ENCODE results near the gene ZNF660.
"Not testable (repeated sequence)": the region's sequence is repeated elsewhere in the genome, so short reads cannot be mapped to it uniquely, and the experiment has no call there.

Gene ZNF660

DNA sequence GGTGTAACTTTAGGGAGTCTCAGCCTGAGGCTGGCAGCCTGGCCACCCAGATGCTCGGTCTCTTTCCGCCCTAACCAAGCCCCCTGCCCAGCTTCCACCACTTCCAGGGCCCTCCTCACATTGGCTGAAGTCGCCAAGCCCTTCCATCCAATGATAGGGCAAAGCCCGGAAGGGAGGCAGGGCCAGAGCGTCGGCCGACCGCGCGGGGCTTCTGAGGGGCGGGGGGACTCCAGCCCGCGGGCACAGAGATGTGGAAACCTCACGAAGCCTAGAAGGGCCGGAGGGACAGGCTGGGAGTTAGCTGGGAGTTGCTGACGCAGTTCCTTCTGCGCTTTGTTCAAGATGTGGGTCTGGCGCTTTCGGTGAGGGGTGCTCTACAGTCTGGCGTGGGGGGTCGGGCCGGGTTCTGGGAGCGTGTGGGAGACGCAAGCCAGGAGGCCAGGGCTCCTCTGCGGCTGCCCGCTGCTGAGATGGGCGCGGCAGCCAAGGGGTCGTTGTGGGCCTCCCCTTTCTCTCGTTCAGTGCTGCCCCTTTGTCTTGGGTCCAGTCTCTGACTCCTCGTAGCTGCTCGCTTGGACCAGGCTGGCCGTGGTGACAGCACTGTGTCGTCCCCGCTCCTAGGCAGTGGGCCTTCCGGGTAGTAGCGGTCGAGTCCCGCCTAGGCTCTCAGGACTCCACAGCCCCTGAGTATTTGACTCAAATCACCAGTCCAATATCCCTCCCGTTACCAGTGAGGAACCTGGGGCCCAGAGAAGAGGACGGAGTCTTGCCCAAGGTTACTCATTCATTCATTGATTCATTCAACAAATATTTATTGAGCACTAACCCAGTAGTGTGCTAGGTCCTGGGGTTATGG, at the start of gene ZNF660:
Gene ZNF660 (plus strand): TSS at position 319 of the 856 bp plus-strand sequence. CDS start 9,230 bp downstream, outside the sequence.
- peak; percentile 33 for DNase-seq

DNA sequence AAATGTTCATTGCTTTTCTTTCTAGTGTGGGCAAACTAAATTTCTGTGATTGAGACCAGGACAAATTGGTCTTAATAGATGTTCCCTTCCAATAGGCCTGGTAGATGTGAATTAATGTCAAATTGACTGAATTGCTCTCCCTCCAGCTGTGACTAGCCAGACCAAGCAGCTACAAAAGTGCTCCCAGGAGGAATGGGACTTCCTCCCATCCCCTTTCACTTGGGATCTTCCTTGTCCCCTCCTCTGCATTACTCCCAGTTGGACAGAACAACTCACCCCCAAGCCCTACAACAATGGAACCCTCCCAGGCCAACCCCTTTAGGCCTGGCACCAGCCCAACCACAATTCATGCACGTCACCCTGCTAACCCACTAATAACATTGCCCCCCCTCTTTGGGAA, 49.4 kb upstream of the ZNF660 start:
- no peak for DNase-seq

- DNase-seq, result not testable (repeated sequence)
These were observed 40.0 kb upstream of the ZNF660 start for GRCh38 chr3:44544811-44545210.

DNA sequence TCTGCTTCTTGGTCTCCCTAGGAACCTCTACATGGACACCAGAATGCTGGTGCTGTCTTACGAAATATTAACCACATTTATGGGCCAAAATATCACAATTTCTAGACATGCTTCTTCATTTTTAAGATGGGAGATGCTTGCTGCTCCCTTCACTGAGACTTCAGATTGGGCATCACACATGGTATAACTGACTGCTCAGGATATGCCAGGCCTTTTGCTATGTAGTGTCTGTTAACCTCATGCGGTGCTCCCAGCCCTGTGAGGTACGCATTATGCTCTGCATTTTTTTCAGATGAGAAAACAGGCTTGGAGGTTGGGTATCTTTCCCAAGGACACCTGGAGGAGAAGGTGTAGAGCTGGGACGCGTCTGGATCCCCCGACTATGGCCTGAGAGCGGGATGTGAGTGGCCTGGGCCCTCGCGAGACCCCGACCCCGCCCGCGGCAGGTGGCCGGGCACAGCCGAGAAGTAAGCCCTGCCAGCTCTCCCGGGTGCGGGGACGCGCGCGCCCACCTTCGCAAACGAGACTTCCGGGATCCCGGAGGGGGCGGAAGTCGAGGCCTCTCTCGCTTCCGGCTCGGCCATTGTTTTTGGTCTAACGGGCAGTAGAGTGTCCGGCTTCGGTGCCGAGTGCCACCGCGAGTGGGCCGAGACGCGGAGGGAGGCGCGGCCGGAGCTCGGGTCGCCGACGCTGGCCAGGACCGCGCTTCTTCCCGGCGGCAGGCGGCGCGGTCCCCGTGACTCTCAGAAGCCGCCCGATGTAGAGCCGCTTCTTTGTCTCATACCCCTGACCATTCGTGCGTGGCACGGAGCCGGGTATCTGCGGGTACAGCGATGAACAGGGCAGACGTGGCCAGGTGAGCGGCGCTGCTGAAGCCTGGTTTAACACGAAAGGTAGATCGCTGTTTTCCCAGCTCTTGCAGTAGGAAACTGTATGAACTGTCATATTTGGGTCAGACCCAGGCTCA, 29.9 kb upstream of the ZNF660 start, which contains the start of gene ZKSCAN7:
Gene ZKSCAN7 (plus strand): TSS at position 568 of the 967 bp plus-strand sequence. CDS start 1,855 bp downstream, outside the sequence.
- DNase-seq, result no peak

DNA sequence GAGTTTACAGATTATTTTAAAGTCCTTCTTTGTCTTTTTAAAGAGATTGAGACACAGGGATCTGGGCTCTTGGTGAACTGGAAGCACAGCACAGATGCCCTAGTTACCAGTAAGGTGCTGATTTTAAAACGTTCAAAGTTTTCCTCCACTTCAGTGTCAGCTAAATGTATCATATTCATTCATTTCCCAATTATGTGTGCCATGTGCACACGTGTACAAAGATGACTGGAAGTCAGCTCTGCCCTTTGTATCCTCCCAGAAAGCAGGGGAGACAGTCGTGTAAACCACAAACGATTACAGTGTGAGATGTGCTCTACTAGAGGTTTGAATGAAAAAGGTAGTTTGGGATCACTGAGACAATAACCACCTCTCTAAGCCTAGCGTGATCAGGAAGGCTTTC, 29.0 kb upstream of the ZNF660 start:
- DNase-seq, result no peak

DNA sequence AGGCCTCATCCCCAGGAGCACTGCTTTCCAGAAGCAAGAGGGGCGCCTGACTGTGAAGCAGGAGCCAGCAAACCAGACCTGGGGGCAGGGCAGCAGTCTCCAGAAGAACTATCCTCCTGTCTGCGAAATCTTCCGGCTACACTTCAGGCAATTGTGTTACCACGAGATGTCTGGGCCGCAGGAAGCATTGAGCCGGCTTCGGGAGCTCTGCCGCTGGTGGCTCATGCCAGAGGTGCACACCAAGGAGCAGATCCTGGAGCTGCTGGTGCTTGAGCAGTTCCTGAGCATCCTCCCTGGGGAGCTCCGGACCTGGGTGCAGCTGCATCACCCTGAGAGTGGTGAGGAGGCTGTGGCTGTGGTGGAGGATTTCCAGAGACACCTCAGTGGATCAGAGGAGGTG, 27.7 kb upstream of the ZNF660 start:
- no peak for DNase-seq

GRCh38 chr3:44561076-44561475, 23.7 kb upstream of the ZNF660 start:
- DNase-seq, result no peak

DNA sequence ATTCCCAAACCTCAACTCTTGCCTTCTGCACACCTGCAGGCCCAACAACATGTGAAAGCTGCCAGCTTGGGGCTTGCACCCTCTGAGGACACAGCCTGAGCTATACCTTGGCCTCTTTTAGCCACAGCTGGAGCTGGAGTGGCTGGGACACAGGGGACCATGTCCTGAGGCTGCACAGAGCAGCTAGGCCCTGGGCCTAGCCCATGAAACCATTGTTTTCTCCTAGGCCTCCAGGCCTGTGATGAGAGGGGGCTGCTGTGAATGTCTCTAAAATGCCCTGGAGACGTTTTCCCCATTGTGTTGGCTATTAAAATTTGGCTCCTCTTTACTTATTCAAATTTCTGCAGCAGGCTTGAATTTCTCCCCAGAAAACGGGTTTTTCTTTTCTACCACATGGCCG, 22.6 kb upstream of the ZNF660 start:
- DNase-seq, result no peak

DNA sequence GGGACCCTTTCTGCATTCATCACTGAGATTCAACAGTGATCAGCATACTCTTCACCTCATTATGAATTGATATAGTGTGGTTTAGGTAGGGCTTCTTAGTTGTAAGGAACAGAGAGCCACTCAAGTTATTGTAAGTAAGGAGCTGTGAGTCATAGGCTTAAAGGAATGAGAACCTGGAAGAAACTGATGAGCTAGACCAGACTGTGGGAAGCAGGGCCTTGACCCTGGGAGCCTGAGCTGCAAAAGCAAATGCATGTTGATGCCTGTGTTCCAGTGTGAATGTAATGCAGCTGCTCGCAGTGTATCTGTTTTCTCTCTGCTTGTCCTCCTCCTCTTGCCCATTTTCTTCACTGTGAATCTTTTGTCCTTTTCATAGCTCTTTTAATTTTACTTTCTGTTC, 16.2 kb upstream of the ZNF660 start:
- no peak for DNase-seq

GRCh38 chr3:44571024-44571423, 13.7 kb upstream of the ZNF660 start:
- DNase-seq, result no peak

- DNase-seq, result no peak
These were observed 8.2 kb upstream of the ZNF660 start for GRCh38 chr3:44576613-44577012.

- DNase-seq, result not testable (repeated sequence)
These were observed 7.3 kb upstream of the ZNF660 start for GRCh38 chr3:44577354-44577952.

DNA sequence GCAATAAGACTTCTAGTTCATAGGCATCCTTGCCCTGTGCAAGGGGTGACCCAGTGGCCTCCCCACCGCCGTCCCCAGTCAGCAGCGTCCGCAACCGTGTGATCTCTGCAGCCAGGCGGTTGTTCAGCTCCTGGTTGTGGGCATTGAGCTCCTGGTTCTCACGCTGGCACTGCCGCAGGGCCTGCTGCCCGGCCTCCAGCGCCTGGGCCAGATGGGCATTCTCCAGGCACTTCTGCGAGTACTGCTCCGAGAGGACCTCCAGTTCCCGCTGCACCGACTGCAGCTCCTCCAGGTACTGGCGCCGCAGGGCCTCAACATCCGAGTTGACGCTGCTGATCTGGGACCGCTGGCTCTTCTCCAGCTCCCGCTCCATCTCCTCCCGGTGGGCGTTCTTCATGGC, 6.4 kb upstream of the ZNF660 start:
- not testable (repeated sequence) for DNase-seq

DNA sequence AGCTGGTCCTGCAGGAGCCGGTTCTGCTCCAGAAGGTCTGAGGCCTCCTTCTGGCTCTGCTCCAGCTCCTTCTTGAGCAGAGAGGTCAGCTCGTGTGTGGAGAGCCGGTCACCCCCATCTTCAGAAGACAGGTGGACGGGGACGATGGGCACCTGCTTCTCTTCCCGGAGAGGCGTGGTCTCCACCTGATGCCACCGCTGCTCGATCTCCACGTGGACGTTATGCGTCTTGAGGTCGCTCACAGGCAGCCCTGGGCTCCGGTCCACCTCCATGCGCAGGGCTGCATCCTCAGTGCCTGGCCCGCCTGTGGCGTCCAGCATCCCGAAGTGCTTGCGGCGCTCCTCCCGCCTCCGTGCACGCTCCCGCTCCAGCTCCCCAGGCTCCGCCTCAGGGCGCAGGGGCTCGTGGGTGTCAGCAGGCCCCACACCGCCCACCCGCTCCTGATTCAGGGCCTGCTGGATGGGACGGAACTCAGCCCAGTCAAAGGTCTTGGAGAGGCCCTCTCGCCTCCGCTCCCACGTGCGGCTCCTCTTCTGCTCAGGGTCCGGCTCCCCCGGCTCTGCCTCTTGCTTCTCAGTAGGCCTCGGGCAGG, 5.7 kb upstream of the ZNF660 start:
- DNase-seq, result not testable (repeated sequence)

DNA sequence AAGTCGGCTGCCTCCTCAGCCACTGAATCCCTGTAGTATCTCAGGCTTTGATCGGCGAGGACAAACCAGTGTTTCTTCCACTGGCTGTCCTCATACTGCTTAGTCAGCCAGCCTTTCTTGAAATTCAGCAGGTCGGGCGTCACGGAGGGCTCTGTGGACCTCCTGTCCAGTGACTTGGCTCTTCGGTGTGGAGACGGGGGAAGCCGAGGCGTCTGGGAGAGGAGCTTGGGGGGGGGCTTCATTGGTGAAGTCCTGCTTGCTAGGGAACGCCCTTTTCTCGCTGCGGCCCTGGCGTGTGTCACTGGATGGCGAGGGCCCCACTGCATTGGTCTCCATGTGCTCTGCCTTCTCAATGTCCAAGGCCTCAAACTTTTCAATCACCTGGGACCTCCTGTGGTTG, 5.0 kb upstream of the ZNF660 start:
- not testable (repeated sequence) for DNase-seq

DNA sequence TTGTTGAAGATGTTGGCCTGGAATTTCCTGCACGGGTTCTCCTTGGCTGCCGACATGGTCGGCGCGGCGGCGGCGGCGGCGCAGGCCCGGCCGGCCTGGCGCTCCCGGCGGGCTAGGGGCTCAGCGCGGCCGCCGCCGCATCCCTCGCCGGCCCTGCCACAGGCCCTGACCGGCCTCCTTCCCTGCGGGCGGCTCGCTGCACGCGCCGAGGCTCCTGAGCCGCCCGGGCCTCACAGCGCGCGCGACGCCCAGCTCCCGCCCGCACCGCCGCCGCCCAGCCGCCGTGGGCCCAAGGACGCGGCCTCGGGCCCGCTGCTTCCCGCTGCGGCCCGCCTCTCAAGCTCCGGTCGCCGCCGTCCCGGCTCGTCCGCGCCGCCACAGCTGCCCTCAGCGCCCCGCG, 3.8 kb upstream of the ZNF660 start:
- DNase-seq, result not testable (repeated sequence)

GRCh38 chr3:44596621-44597020, 11.9 kb downstream of the ZNF660 start:
- no peak for DNase-seq

GRCh38 chr3:44601749-44602148, 17.0 kb downstream of the ZNF660 start:
- DNase-seq, result no peak

DNA sequence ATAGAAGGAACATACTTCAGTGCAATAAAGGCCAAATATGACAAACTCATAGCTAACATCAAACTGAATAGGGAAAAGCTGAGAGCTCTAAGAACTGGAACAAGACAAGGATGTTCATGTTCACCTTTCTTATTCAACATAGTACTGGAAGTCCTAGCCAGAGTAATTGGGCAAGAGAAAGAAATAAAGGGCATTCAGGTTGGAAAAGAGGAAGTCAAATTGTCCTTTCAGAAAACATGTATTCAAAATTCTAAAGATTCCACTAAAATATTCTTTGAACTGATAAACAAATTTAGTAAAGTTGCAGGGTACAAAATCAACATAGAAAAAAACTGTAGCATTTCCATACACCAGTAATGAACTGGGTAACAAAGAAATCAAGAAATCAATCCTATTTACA, 27.9 kb downstream of the ZNF660 start:
- no peak for DNase-seq

DNA sequence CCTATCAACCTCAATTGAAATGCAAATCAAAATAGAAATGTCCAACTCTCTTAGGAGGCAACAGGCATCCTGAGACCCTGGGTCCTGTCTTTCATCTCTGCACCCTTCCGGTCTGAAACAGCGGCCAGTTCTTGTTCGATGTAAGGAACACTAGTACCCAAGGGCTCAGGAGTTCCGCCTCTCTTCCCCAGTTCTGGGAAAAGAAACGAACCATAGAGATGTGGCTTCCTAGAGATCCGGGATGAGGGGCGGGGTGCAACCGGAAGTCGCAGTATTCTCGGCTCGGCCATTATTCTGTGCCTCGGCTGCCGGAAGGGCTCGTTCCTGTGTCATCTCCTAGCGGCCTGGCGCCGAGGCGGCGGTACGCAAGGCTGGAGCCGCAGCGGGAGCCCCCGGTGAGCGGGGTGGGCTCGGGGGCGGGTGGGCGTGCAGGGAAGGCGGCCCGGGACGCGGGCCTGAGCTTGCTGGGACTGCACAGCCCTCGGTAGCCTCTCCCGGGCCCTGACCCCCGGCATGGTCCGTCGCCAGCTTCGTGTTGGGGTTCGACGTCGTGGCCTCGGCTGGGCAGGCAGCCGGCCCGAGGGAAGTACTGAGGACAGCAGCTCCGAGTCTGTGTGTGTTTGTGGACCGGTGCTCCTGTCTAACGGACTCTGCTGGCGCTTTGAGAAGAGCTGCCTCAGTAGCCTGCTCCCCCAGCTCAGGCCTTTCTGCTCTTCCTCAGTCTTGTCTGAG, 40.2 kb downstream of the ZNF660 start, which contains the start of gene ZNF197:
Gene ZNF197 (plus strand): TSS at position 288 of the 732 bp plus-strand sequence. CDS start 4,119 bp downstream, outside the sequence.
- peak; percentile 43 for DNase-seq

DNA sequence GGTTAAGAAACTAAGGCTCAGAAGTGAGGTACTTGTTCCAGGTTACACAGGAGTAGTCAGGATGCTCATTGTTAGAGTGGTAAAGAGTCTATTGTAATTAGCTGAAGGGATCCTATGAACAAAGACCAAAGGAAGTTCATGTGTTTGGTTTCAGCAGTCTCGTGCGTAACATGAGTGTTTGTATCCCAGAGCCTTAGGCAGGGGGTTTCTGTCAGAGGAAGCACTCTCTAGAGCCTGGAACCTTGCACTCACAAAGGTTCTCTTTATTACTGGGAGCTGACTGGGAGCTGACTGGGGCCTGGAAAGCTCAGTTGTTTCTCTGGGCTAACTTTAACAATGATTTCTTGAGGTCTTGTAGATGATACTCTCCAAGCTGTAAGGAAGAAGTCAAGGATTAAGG, 44.0 kb downstream of the ZNF660 start:
- no peak for DNase-seq

GRCh38 chr3:44632193-44632592, 47.4 kb downstream of the ZNF660 start:
- no peak for DNase-seq

All from NCI-H1694 treated with DMSO at 0.1 percent for 48 hours (cell line).